ENCODE results near the gene TRIM45. TPM values are rescaled to one million over a fixed set of nuclear protein-coding genes. Genes with fewer than 3 reads are reported as not detected.

TRIM45 gene
- total and polyA plus RNA-seq, 2 donors (not counting 1 experiment from before 2014, with no cell fraction given): 4.0 to 8.4 TPM

DNA sequence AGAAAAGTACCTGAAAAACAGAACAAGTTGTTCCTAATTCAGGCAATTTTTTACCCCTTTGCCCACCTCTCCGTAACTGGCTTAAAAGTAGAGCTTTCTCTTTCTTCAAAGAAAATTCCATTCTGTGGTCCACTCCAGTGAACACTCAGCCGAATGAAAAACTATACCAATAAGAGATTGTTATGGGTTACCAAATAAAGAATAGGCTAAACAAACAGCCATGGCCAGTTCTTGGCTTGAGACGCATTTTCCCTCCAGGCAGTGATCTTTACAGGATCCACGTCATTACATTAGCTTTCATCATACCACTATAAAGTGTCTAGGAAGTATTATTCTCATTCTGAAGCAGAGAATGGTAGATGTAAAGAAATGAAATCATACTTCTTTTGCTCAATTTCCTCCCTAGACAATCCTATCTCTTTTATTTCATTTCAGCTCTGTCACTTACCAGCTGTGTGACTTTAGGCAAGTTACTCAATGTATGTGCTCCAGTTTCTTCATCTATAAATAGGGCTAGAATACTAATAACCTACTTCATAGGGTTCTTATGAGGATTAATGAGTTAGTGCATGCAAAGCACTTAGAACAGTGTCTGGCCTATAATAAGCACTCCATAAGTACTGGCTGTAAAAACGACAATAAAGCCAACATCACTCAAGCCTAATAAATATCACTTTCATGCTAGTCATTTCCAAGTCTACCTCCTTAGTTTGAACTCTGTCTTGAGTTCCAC is 26.5 kb upstream of the TRIM45 start:
- Histone ChIP-seq H3K27ac (ENCODE audit: insufficient read depth, low read length) (no peak overlapping the region), H3K36me3 (ENCODE audit: control insufficient read depth, insufficient read depth, low read length) (no peaks in the 10 kb centered on the region), H3K9me3 (ENCODE audit: control insufficient read depth, insufficient read depth, low read depth, low read length) (no peaks in the 10 kb centered on the region), H3K27me3 (ENCODE audit: control insufficient read depth, insufficient read depth, low read length) (no peaks in the 10 kb centered on the region), H3K79me2 (ENCODE audit: control insufficient read depth, insufficient read depth, low read length) (no peaks in the 10 kb centered on the region), H4K20me1 (ENCODE audit: control insufficient read depth, extremely low read depth, insufficient read depth, low read length) (no peaks in the 10 kb centered on the region), H3K4me1 (ENCODE audit: control insufficient read depth, extremely low read depth, insufficient read depth, low read length) (peaks cover 15% of the 10 kb centered on the region), H3K4me3 (replicated peaks in 1 of 4; ENCODE audit: control extremely low read depth in 1 of 4, insufficient read depth in 1 of 4, low read depth in 3 of 4, low read length in 4 of 4) (no peak overlapping the region), H2AFZ (ENCODE audit: low read length) (no peak overlapping the region), H3K9ac (ENCODE audit: insufficient read depth, low read length) (no peak overlapping the region), H3K4me2 (ENCODE audit: extremely low read depth, insufficient read depth, low read length) (no peak overlapping the region)
- TF ChIP-seq, protein P1, sequence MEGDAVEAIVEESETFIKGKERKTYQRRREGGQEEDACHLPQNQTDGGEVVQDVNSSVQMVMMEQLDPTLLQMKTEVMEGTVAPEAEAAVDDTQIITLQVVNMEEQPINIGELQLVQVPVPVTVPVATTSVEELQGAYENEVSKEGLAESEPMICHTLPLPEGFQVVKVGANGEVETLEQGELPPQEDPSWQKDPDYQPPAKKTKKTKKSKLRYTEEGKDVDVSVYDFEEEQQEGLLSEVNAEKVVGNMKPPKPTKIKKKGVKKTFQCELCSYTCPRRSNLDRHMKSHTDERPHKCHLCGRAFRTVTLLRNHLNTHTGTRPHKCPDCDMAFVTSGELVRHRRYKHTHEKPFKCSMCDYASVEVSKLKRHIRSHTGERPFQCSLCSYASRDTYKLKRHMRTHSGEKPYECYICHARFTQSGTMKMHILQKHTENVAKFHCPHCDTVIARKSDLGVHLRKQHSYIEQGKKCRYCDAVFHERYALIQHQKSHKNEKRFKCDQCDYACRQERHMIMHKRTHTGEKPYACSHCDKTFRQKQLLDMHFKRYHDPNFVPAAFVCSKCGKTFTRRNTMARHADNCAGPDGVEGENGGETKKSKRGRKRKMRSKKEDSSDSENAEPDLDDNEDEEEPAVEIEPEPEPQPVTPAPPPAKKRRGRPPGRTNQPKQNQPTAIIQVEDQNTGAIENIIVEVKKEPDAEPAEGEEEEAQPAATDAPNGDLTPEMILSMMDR (conservative IDR thresholded peaks at IDR 0.05 in 1 of 2, IDR thresholded peaks at IDR 0.05 in 1 of 2; ENCODE audit: low read depth in 1 of 2, low read length in 2 of 2): no peak
- no peak for TF ChIP-seq EZH2 (IDR thresholded peaks at IDR 0.05; ENCODE audit: low read length, missing control alignments)
- peak; percentile 57 to 81 for DNase-seq (ENCODE audit: low read depth in 2 of 2)

DNA sequence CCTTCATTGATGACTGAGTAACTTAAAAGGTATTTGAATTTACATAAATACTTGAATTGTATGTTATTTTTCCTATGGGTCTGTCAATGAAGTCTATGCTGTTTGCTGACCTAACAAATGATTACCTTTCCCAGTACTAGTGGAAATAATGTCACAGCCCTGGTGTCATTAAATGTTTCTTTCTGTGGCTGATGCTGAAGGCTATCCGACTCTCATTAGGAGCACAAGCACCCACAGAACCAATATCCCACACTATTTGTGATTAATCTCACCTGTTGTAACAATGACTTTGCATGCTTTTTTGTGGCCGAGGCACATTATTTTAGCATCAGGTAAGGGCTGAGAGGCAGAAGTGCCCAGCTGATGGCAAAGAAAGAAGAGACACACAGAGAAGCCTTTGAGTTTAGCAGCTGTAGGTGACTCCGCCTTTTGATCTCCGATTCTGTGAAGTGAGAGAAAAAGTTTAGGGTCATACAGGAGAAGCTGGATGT is 25.8 kb upstream of the TRIM45 start:
- H3K4me3 ChIP-seq (replicated peaks in 1 of 4; ENCODE audit: control extremely low read depth in 1 of 4, insufficient read depth in 1 of 4, low read depth in 3 of 4, low read length in 4 of 4): no peak overlapping the region
- no peak for DNase-seq (ENCODE audit: low read depth in 2 of 2)
- peak overlapping the region; percentile 5 for H3K27ac ChIP-seq (ENCODE audit: insufficient read depth, low read length)
- TF ChIP-seq, protein P1 (conservative IDR thresholded peaks at IDR 0.05 in 1 of 2, IDR thresholded peaks at IDR 0.05 in 1 of 2; ENCODE audit: low read depth in 1 of 2, low read length in 2 of 2): no peak
- no peak for TF ChIP-seq EZH2 (IDR thresholded peaks at IDR 0.05; ENCODE audit: low read length, missing control alignments)
- peaks cover 15% of the 10 kb centered on the region for H3K4me1 ChIP-seq (ENCODE audit: control insufficient read depth, extremely low read depth, insufficient read depth, low read length)
- no peak overlapping the region for H2AFZ ChIP-seq (ENCODE audit: low read length)
- no peaks in the 10 kb centered on the region for H3K36me3 ChIP-seq (ENCODE audit: control insufficient read depth, insufficient read depth, low read length)
- no peaks in the 10 kb centered on the region for H3K79me2 ChIP-seq (ENCODE audit: control insufficient read depth, insufficient read depth, low read length)
- peak overlapping the region; percentile 54 for H3K4me2 ChIP-seq (ENCODE audit: extremely low read depth, insufficient read depth, low read length)
- H3K27me3 ChIP-seq (ENCODE audit: control insufficient read depth, insufficient read depth, low read length): no peaks in the 10 kb centered on the region
- no peaks in the 10 kb centered on the region for H3K9me3 ChIP-seq (ENCODE audit: control insufficient read depth, insufficient read depth, low read depth, low read length)
- no peak overlapping the region for H3K9ac ChIP-seq (ENCODE audit: insufficient read depth, low read length)
- H4K20me1 ChIP-seq (ENCODE audit: control insufficient read depth, extremely low read depth, insufficient read depth, low read length): no peaks in the 10 kb centered on the region

DNA sequence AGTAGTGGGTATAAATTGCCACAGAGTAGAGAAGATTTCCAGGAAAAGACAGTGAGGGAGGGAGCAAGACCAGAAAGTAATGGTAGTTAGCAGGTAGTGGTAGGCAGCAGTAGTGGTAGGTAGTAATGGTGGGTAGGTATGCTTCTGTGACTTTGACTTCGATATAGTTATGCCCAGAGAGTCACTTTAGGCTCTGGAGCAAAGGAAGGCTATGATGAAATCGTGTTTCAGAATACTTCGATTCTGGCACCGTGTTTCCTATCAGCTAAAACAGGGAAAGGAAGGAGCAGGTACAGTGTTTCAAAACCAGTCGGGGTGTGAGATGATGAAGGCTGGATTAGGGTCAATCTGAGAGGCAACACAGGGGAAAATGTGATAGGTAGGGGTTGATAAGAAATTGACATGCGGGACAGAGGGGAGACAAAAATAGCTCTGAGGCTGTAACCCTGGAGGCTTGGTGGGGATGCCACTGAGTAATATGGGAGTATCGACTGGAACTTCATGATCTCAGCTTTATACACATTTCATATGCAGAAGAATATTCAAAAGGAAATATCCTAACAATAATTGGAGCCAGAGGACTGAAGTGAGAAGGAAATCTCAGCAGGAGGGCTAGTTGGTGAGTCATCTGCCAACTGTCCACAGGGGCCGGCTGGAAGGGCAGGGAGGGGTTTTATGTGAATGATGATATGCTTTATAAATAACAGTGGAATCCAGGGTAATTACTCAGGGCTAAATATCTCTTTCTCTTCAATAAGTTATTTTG is 25.2 kb upstream of the TRIM45 start:
- Histone ChIP-seq H3K27ac (ENCODE audit: insufficient read depth, low read length) (peak overlapping the region; percentile 85), H3K79me2 (ENCODE audit: control insufficient read depth, insufficient read depth, low read length) (no peaks in the 10 kb centered on the region), H3K9ac (ENCODE audit: insufficient read depth, low read length) (no peak overlapping the region), H3K9me3 (ENCODE audit: control insufficient read depth, insufficient read depth, low read depth, low read length) (no peaks in the 10 kb centered on the region), H2AFZ (ENCODE audit: low read length) (no peak overlapping the region), H4K20me1 (ENCODE audit: control insufficient read depth, extremely low read depth, insufficient read depth, low read length) (no peaks in the 10 kb centered on the region), H3K36me3 (ENCODE audit: control insufficient read depth, insufficient read depth, low read length) (no peaks in the 10 kb centered on the region), H3K27me3 (ENCODE audit: control insufficient read depth, insufficient read depth, low read length) (no peaks in the 10 kb centered on the region), H3K4me3 (replicated peaks in 1 of 4; ENCODE audit: control extremely low read depth in 1 of 4, insufficient read depth in 1 of 4, low read depth in 3 of 4, low read length in 4 of 4) (no peak overlapping the region), H3K4me2 (ENCODE audit: extremely low read depth, insufficient read depth, low read length) (peak overlapping the region; percentile 54), H3K4me1 (ENCODE audit: control insufficient read depth, extremely low read depth, insufficient read depth, low read length) (peaks cover 15% of the 10 kb centered on the region)
- TF ChIP-seq, protein P1 (conservative IDR thresholded peaks at IDR 0.05 in 1 of 2, IDR thresholded peaks at IDR 0.05 in 1 of 2; ENCODE audit: low read depth in 1 of 2, low read length in 2 of 2): no peak
- TF ChIP-seq EZH2 (IDR thresholded peaks at IDR 0.05; ENCODE audit: low read length, missing control alignments): no peak
- DNase-seq (ENCODE audit: low read depth in 2 of 2): peak; percentile 84 to 97
